ENCODE results near the gene PIGU.
A peak's percentile ranks its signal among the peaks of the same experiment; 100 is the strongest.
"Not testable (repeated sequence)": the region's sequence is repeated elsewhere in the genome, so short reads cannot be mapped to it uniquely, and the experiment has no call there.

PIGU gene

GRCh38 chr20:34676642-34677373 is at the start of gene PIGU:
TSS of gene PIGU (minus strand) at chr20:34677092. CDS start at chr20:34677085, 7 bp downstream.
- peak; percentile 95 for DNase-seq

GRCh38 chr20:34724172-34724571 is 47.3 kb upstream of the PIGU start:
- DNase-seq: no peak

GRCh38 chr20:34722560-34722959 is 45.7 kb upstream of the PIGU start:
- not testable (repeated sequence) for DNase-seq

GRCh38 chr20:34720266-34720665 is 43.4 kb upstream of the PIGU start:
- DNase-seq: no peak

GRCh38 chr20:34719242-34720017 is 42.5 kb upstream of the PIGU start:
- DNase-seq: not testable (repeated sequence)

GRCh38 chr20:34717230-34718095 is 40.6 kb upstream of the PIGU start:
- DNase-seq: no peak

- no peak for DNase-seq
Measured at GRCh38 chr20:34716921-34717229, 40.0 kb upstream of the PIGU start.

- no peak for DNase-seq
Measured at GRCh38 chr20:34715384-34715783, 38.5 kb upstream of the PIGU start.

- not testable (repeated sequence) for DNase-seq
Measured at GRCh38 chr20:34713944-34714515, 37.1 kb upstream of the PIGU start.

- peak; percentile 37 for DNase-seq
Measured at GRCh38 chr20:34713194-34713943, 36.5 kb upstream of the PIGU start.

GRCh38 chr20:34712525-34713192 is 35.8 kb upstream of the PIGU start:
- DNase-seq: no peak

- no peak for DNase-seq
Measured at GRCh38 chr20:34711813-34712430, 35.0 kb upstream of the PIGU start.

GRCh38 chr20:34710861-34711574 is 34.1 kb upstream of the PIGU start:
- no peak for DNase-seq

GRCh38 chr20:34710568-34710839 is 33.6 kb upstream of the PIGU start:
- DNase-seq: no peak

GRCh38 chr20:34709831-34710567 is 33.1 kb upstream of the PIGU start:
- peak; percentile 77 for DNase-seq

- DNase-seq: peak; percentile 84
Measured at GRCh38 chr20:34709044-34709830, 32.3 kb upstream of the PIGU start.

GRCh38 chr20:34708621-34709043 is 31.7 kb upstream of the PIGU start:
- DNase-seq: peak; percentile 74

GRCh38 chr20:34706912-34707784 is 30.3 kb upstream of the PIGU start:
- no peak for DNase-seq

Data from CD4-positive, alpha-beta T cell treated with Interleukin-17A for 4 hours (primary cell).